GM18519 (cell line): ENCODE results near the gene CARS2.

ENCODE experiments used
- ATAC-seq: cut with Tn5 transposase; IDR thresholded peaks from one replicate; pipeline ENCODE4 v1.9.1; 2021; ENCODE audit warnings: mild to moderate bottlenecking, moderate library complexity; ENCODE audit not compliant: unreplicated experiment, low FRiP score

CARS2 gene

GRCh38 chr13:110653271-110653670 is 52.6 kb downstream of the CARS2 start:
- no peak for ATAC-seq

- no peak for ATAC-seq
Observed at GRCh38 chr13:110652764-110653163, 53.2 kb downstream of the CARS2 start.

- no peak for ATAC-seq
Observed at GRCh38 chr13:110652231-110652730, 53.6 kb downstream of the CARS2 start.

GRCh38 chr13:110651726-110652230 is 54.1 kb downstream of the CARS2 start:
- no peak for ATAC-seq

- no peak for ATAC-seq
Observed at GRCh38 chr13:110651271-110651670, 54.6 kb downstream of the CARS2 start.

GRCh38 chr13:110650436-110650835 is 55.5 kb downstream of the CARS2 start:
- ATAC-seq: no peak

- ATAC-seq: no peak
Observed at GRCh38 chr13:110649551-110649950, 56.4 kb downstream of the CARS2 start.

GRCh38 chr13:110648848-110649421 is 57.0 kb downstream of the CARS2 start:
- no peak for ATAC-seq

- no peak for ATAC-seq
Observed at GRCh38 chr13:110648146-110648819, 57.6 kb downstream of the CARS2 start.

GRCh38 chr13:110647365-110647737 is 58.6 kb downstream of the CARS2 start:
- no peak for ATAC-seq

- no peak for ATAC-seq
Observed at GRCh38 chr13:110646442-110647364, 59.2 kb downstream of the CARS2 start.

GRCh38 chr13:110645750-110646149 is 60.2 kb downstream of the CARS2 start:
- no peak for ATAC-seq

- peak; percentile 52 for ATAC-seq
Observed at GRCh38 chr13:110644892-110645521, 60.9 kb downstream of the CARS2 start.

GRCh38 chr13:110643768-110644421 is 62.0 kb downstream of the CARS2 start:
- ATAC-seq: no peak

GRCh38 chr13:110643324-110643723 is 62.6 kb downstream of the CARS2 start:
- no peak for ATAC-seq

GRCh38 chr13:110642291-110642981 is 63.5 kb downstream of the CARS2 start:
- ATAC-seq: no peak

GRCh38 chr13:110641055-110642015 is 64.6 kb downstream of the CARS2 start:
- ATAC-seq: no peak

- no peak for ATAC-seq
Observed at GRCh38 chr13:110640591-110641029, 65.3 kb downstream of the CARS2 start.
